H1 (cell line): ENCODE measurements around the gene LRPAP1. TPM values are rescaled to one million over a fixed set of nuclear protein-coding genes. Genes with fewer than 3 reads are reported as not detected.

Experiments used
- FOSL1 ChIP-seq: IDR thresholded peaks from 2 replicates; pipeline ENCODE4 v1.6.1; 2011; ENCODE audit warnings: mild to moderate bottlenecking, low read depth, low read length, moderate library complexity; ENCODE audit not compliant: insufficient read depth
- HDAC6 ChIP-seq: IDR thresholded peaks from one replicate; pipeline ENCODE4 v1.7.1; 2012; ENCODE audit warnings: low read depth, mild to moderate bottlenecking, inconsistent platforms, low read length, moderate library complexity
- JUN ChIP-seq: IDR thresholded peaks from 2 replicates; pipeline ENCODE4 v1.6.1; 2011; ENCODE audit warnings: low read depth, mild to moderate bottlenecking, improper control_type of control experiment, low read length
- KDM1A ChIP-seq: fragments of 200-600, 300-600 bp; sonication (generic); IDR thresholded peaks from 2 replicates; pipeline ENCODE4 v1.7.1; 2016; ENCODE audit warnings: mild to moderate bottlenecking, low read length, borderline replicate concordance
- MAFK ChIP-seq: IDR thresholded peaks from 2 replicates; pipeline ENCODE4 v1.6.1; 2012; ENCODE audit warnings: low read depth, mild to moderate bottlenecking, improper control_type of control experiment, low read length
- SUZ12 ChIP-seq: fragments of 200-600 bp; sonication (generic); IDR thresholded peaks from 2 replicates; pipeline ENCODE4 v1.6.1; 2012; ENCODE audit warnings: mild to moderate bottlenecking, inconsistent platforms, low read length, moderate library complexity, mixed read lengths
- polyA plus RNA-seq, 7 experiments: library from polyadenylated mRNA; depleted of rRNA in 3 of 7; stranded (reverse) in 5 of 7; unstranded in 2 of 7; fragments of >200 nt in 5 of 7; fragments of 200-250 nt in 2 of 7; gene quantifications; 1 replicate in 5 of 7; 2 replicates in 1 of 7; 4 replicates in 1 of 7; pipeline versions ENCODE4 v1.2.1 to v1.2.3, GENCODE V29; 2011 to 2013; ENCODE audit warnings: missing spikeins in 2 of 7, mixed read lengths in 2 of 7
- total RNA-seq: library from RNA; stranded (reverse); fragmentation: NEBNext Ultra II Directional; extraction: Animal tissue kit (Norgen Biotek cat#: 25700); gene quantifications from 2 replicates; pipeline ENCODE4 v1.2.1, GENCODE V29; 2021
- TF ChIP-seq, protein P1 (sequence below): fragments of 300-600 bp; sonication (generic); IDR thresholded peaks from 2 replicates; pipeline ENCODE4 v1.7.1; 2012; ENCODE audit warnings: low read length, moderate library complexity, mild to moderate bottlenecking, inconsistent platforms; ENCODE audit not compliant: insufficient replicate concordance

Gene LRPAP1
- total and polyA plus RNA-seq, 2 of the 8 experiments (the other 6 are each of a cell fraction or from before 2014, with no cell fraction given): 31.1 to 101 TPM

- TF ChIP-seq, protein P1, sequence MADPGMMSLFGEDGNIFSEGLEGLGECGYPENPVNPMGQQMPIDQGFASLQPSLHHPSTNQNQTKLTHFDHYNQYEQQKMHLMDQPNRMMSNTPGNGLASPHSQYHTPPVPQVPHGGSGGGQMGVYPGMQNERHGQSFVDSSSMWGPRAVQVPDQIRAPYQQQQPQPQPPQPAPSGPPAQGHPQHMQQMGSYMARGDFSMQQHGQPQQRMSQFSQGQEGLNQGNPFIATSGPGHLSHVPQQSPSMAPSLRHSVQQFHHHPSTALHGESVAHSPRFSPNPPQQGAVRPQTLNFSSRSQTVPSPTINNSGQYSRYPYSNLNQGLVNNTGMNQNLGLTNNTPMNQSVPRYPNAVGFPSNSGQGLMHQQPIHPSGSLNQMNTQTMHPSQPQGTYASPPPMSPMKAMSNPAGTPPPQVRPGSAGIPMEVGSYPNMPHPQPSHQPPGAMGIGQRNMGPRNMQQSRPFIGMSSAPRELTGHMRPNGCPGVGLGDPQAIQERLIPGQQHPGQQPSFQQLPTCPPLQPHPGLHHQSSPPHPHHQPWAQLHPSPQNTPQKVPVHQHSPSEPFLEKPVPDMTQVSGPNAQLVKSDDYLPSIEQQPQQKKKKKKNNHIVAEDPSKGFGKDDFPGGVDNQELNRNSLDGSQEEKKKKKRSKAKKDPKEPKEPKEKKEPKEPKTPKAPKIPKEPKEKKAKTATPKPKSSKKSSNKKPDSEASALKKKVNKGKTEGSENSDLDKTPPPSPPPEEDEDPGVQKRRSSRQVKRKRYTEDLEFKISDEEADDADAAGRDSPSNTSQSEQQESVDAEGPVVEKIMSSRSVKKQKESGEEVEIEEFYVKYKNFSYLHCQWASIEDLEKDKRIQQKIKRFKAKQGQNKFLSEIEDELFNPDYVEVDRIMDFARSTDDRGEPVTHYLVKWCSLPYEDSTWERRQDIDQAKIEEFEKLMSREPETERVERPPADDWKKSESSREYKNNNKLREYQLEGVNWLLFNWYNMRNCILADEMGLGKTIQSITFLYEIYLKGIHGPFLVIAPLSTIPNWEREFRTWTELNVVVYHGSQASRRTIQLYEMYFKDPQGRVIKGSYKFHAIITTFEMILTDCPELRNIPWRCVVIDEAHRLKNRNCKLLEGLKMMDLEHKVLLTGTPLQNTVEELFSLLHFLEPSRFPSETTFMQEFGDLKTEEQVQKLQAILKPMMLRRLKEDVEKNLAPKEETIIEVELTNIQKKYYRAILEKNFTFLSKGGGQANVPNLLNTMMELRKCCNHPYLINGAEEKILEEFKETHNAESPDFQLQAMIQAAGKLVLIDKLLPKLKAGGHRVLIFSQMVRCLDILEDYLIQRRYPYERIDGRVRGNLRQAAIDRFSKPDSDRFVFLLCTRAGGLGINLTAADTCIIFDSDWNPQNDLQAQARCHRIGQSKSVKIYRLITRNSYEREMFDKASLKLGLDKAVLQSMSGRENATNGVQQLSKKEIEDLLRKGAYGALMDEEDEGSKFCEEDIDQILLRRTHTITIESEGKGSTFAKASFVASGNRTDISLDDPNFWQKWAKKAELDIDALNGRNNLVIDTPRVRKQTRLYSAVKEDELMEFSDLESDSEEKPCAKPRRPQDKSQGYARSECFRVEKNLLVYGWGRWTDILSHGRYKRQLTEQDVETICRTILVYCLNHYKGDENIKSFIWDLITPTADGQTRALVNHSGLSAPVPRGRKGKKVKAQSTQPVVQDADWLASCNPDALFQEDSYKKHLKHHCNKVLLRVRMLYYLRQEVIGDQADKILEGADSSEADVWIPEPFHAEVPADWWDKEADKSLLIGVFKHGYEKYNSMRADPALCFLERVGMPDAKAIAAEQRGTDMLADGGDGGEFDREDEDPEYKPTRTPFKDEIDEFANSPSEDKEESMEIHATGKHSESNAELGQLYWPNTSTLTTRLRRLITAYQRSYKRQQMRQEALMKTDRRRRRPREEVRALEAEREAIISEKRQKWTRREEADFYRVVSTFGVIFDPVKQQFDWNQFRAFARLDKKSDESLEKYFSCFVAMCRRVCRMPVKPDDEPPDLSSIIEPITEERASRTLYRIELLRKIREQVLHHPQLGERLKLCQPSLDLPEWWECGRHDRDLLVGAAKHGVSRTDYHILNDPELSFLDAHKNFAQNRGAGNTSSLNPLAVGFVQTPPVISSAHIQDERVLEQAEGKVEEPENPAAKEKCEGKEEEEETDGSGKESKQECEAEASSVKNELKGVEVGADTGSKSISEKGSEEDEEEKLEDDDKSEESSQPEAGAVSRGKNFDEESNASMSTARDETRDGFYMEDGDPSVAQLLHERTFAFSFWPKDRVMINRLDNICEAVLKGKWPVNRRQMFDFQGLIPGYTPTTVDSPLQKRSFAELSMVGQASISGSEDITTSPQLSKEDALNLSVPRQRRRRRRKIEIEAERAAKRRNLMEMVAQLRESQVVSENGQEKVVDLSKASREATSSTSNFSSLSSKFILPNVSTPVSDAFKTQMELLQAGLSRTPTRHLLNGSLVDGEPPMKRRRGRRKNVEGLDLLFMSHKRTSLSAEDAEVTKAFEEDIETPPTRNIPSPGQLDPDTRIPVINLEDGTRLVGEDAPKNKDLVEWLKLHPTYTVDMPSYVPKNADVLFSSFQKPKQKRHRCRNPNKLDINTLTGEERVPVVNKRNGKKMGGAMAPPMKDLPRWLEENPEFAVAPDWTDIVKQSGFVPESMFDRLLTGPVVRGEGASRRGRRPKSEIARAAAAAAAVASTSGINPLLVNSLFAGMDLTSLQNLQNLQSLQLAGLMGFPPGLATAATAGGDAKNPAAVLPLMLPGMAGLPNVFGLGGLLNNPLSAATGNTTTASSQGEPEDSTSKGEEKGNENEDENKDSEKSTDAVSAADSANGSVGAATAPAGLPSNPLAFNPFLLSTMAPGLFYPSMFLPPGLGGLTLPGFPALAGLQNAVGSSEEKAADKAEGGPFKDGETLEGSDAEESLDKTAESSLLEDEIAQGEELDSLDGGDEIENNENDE: no peak
- TF ChIP-seq KDM1A (no peak), MAFK (no peak), JUN (no peak), HDAC6 (no peak), FOSL1 (no peak), SUZ12 (no peak)
Observed at GRCh38 chr4:3515646-3516045, 16.6 kb downstream of the LRPAP1 start (continued).
